Activated T-helper 9 cell treated with anti-CD3 and anti-CD28 coated beads, Interleukin-2, amount 50 U/mL, for 16 hours (primary cell): ENCODE measurements around the gene PRDM16.

ENCODE experiments used
- DNase-seq: peaks from one replicate; pipeline ENCODE4 v3.0.0-alpha.2; 2020; ENCODE audit warnings: low read depth

The PRDM16 gene

GRCh38 chr1:3463408-3463863 is 394.4 kb downstream of the PRDM16 start:
- DNase-seq = no peak

DNA sequence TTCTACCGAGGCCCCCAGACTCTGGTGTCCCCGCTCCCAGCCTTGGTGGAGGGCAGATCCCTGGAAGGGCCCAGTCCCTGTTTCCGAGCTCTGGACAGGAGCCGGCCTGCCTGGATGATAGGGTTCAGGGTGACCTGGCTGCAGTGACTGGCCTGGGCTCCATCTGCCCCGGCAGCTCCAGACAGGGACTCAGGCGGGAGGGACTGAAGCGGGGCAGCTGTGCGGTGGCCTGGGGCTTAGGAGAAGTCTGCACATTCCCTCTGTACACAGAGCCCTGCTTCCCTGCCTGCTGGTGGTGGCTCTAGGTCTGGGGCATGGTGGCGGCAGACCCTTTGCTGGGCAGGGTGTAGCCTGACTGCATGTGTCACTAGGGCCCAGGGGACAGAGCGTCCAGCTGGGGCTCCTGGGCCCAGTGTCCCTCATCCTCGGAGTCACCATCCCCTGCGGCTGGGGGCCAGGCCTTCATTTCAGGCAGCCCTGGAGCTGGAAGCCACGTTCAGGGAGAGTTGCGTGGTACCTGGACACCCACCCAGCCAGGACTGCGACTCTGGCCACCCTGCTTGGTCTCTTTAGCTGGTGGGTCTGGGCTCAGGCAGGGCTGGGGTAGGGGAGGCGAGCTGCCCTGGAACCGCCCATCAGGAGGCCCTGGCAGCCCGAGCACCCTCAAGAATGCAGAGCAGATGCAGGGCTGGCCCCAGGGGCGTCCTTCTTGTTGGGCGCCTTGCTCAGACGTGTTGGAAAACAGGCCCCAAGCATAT is 395.1 kb downstream of the PRDM16 start:
- no peak for DNase-seq

- no peak for DNase-seq
These were observed 395.6 kb downstream of the PRDM16 start for GRCh38 chr1:3464649-3465025.

DNA sequence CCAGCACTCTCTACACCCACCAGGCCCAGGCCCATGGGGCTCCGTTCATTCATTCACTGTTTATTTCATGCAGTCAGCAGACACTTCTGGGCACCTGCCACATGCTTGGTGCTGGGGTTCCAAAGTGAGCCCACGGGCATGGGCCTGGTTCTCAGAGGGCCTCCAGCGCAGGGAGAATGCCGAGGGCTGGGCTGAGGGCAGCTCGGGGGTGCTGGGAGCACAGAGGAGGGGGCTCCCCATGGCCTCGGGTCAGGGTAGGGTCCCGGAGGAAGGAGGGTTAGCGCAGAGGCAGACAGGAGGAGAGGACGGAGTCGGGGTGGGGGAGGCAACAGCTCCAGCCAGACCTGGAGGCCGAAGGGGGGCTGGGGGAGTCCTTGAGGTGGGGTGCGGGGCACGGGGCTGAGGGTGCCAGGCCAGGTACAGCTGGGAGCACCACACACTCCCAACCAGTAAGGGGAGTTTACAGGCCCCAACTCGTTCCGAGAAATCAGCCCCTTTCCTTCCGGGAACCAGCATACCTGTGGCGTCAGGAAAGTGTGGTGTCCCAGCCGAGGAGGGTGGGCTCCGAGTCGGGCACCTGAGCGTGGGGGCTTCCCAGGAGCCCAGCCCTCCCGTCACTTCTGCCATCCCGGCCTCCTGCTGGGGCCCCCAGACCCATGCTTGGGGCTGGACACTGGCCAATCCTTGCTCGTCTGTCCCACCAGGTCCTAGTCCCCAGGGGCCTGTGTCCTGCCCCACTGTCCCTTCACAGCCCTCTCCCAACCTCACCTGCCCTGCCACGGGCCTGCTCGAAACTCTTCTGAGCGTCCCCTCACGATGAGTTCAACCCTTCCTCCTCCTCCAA is 396.3 kb downstream of the PRDM16 start:
- DNase-seq = no peak

DNA sequence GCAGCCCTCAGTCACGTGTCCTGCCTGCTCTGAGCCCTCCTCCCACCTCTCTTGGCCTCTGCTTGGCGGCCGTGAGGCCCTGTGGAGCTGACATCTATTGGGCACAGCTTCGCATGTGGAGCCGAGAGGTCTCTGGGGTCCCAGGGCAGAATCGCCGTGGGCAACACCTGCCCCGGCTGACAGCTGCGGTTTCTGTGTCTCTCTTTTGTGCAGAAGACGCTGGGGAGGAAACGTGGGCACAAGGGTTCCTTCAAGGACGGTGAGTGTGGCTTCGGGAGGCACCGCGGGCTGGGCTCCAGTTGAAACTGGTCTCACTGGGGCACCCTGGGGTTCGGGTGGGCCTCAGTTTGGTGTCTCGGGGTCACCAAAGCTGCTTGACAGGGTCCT is 396.9 kb downstream of the PRDM16 start:
- DNase-seq = no peak

- no peak for DNase-seq
These were observed 397.5 kb downstream of the PRDM16 start for GRCh38 chr1:3466366-3467075.

DNA sequence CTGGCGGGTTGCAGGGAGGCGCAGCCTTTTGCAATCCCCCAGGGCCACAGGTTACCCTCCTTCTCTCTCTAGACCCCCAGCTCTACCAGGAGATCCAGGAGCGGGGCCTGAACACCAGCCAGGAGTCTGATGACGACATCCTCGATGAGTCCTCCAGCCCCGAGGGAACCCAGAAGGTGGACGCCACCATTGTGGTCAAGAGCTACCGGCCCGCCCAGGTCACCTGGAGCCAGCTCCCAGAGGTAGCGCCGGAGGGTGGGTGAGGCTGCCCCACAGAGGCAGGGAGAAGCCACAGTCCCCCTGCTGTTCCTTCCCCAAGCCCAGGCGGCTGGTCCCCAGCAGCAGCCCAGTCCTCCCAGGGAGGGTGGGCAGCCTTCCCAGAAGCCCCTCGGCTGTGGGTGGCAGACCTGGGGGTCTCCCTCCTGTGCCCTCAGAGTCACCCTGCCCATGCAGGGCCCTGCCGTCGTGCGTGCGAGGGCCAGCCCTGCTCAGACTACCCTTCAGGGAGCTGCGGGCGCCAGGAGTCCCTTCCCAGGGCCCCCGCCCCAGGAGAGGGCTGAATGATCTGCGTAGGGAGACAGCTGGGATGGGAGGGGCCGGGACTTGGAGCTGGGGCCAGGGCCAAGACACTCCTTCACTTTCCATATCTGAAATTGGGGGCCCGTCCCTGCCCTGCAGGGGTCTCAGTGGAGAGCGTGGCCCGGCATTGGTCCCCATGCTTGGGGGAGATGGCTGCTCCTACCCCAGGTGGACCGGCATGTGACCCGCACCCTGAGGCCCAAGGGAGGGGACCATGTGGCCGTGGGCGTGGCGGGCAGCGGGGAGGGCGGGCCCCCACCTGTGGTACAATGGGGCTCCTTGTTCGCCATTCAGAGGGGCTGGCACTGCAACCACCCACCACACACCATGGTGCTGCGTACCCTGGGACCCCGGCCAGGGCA is 398.4 kb downstream of the PRDM16 start:
- DNase-seq = no peak

- DNase-seq = no peak
These were observed 399.5 kb downstream of the PRDM16 start for GRCh38 chr1:3468236-3469103.

GRCh38 chr1:3469104-3469848 is 400.3 kb downstream of the PRDM16 start:
- DNase-seq = no peak

GRCh38 chr1:3469849-3470649 is 401.0 kb downstream of the PRDM16 start:
- DNase-seq = no peak

- no peak for DNase-seq
These were observed 401.8 kb downstream of the PRDM16 start for GRCh38 chr1:3470650-3471355.

GRCh38 chr1:3471356-3472087 is 402.5 kb downstream of the PRDM16 start:
- no peak for DNase-seq

DNA sequence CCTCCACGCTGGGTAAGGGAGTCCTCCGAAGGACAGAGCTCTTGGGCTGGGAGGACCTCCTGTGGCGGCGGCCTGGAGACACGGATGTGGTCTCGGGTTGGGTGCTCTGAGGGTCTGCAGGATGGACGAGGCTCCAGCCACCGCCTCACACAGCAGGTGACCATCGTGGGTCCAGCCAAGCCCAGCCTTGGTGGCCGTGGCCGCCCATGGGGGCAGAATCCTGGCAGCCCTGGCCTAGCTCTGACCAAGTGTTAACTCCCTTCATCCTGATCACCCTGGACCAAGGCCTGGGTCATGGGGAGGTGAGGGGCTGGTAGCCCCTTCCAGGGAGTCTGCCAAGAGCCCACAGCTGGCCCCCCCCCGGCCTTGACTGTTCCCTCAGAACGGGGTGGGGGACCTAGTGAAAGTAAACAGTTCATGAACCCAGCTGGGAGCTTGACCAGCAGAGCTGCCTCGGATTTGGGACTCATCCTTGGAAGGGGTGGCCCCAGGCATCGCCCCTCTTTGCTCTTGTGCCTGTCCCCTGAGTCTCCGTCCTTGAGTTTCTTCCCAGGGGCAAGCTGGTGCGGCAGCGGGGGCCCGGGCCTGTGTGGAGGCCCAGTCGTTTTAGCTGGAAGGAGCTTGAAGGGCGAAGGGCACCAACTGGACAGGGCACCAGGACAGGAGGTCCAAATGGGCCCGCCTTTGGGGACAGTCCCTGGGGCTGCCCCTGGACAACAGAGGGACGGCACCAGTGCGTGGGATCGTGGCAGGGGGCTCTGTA is 403.3 kb downstream of the PRDM16 start:
- DNase-seq = no peak

GRCh38 chr1:3472906-3473305 is 403.9 kb downstream of the PRDM16 start:
- no peak for DNase-seq

GRCh38 chr1:3473381-3473844 is 404.4 kb downstream of the PRDM16 start:
- no peak for DNase-seq

DNA sequence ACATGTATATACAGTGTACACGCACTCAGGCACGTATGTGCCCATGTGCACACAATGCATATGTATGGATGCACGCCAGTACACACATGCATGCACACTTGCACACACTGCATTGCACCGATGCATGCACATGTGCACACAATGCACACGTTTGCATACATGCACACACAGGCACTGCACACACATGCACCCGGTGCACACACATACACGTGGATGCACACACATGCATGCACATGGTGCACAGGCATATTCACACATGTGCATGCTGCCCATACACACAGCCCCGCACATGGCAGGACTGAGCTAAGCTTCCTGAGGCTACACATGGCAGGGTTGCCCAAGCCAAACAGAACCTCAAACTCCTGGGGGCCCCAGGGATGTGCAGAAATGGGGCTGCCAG is 405.0 kb downstream of the PRDM16 start:
- DNase-seq = no peak

DNA sequence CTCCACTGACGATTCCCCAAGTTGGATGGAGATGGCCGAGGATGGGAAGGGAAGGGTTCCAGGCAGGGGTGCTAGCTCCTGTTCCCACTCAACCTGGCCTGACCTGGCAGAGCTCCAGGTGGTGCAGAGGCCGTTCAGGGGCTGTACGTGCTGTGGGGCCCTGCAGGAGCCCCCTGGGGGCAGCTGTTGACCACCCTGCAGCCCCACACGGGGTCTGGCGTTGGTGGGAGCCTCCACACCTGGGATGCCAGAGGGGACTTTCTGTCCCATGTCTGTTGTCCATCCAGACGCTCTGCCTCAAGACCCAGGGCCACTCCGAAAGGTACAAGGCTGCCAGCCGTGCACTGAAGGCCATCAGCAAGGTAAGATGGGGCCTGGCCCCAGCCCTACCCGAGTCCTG is 405.4 kb downstream of the PRDM16 start:
- no peak for DNase-seq
